GM19023 (cell line): ENCODE results near the gene SCGB1D2.

ENCODE experiments used
- ATAC-seq: cut with Tn5 transposase; IDR thresholded peaks from one replicate; pipeline ENCODE4 v1.9.1; 2021; ENCODE audit warnings: mild to moderate bottlenecking, moderate library complexity; ENCODE audit not compliant: unreplicated experiment

Gene SCGB1D2

GRCh38 chr11:62256281-62256680 is 14.2 kb downstream of the SCGB1D2 start:
- no peak for ATAC-seq

GRCh38 chr11:62260261-62260953 is 18.4 kb downstream of the SCGB1D2 start:
- ATAC-seq: no peak

- no peak for ATAC-seq
Measured at GRCh38 chr11:62264004-62264403, 22.0 kb downstream of the SCGB1D2 start.

GRCh38 chr11:62266558-62266957 is 24.5 kb downstream of the SCGB1D2 start:
- no peak for ATAC-seq

GRCh38 chr11:62267050-62267449 is 25.0 kb downstream of the SCGB1D2 start:
- ATAC-seq: no peak

- no peak for ATAC-seq
Measured at GRCh38 chr11:62267576-62267975, 25.5 kb downstream of the SCGB1D2 start.

GRCh38 chr11:62269654-62270278 is 27.7 kb downstream of the SCGB1D2 start, which contains the start of gene SCGB2A2:
SCGB2A2 (plus strand) TSS chr11:62270158; CDS start chr11:62270217, 59 bp downstream.
- ATAC-seq: no peak

- ATAC-seq: no peak
Measured at GRCh38 chr11:62273284-62273683, 31.2 kb downstream of the SCGB1D2 start.

GRCh38 chr11:62273789-62274275 is 31.8 kb downstream of the SCGB1D2 start:
- no peak for ATAC-seq

- ATAC-seq: no peak
Measured at GRCh38 chr11:62280452-62280851, 38.4 kb downstream of the SCGB1D2 start.
